ENCODE results near the gene ZNF283.

The ZNF283 gene

GRCh38 chr19:43839139-43839538 lies 12.0 kb downstream of the ZNF283 start:
- H3K36me3 ChIP-seq (ENCODE audit: control insufficient read depth in 1 of 2, insufficient read depth in 2 of 2, low read depth in 1 of 2, low read length in 2 of 2), result peaks cover 40 to 97% of the 10 kb centered on the region in 2 experiments
- H2BK120ac ChIP-seq (ENCODE audit: low read depth, low read length), result no peak overlapping the region
- H3K4me3 ChIP-seq (ENCODE audit: insufficient read depth in 1 of 2, low read depth in 1 of 2, low read length in 2 of 2), result peak overlapping the region in 1 of 2 experiments; percentile 57
- no peak overlapping the region for H3K18ac ChIP-seq (ENCODE audit: low read depth in 1 of 2, low read length in 2 of 2)
- no peak overlapping the region for H2BK15ac ChIP-seq (ENCODE audit: low read depth, poor library complexity, severe bottlenecking)
- H2BK12ac ChIP-seq (ENCODE audit: low read length in 2 of 2), result no peak overlapping the region
- H2BK5ac ChIP-seq (ENCODE audit: low read depth, low read length, poor library complexity, severe bottlenecking), result peak overlapping the region; percentile 57
- no peak overlapping the region for H3K4me2 ChIP-seq (ENCODE audit: low read length, poor library complexity, severe bottlenecking)
- no peak overlapping the region for H3K27ac ChIP-seq (ENCODE audit: low read length, poor library complexity, severe bottlenecking)
- no peak overlapping the region for H3K23ac ChIP-seq (ENCODE audit: low read length in 2 of 2)
- no peak for DNase-seq
- no peak overlapping the region for H4K8ac ChIP-seq (ENCODE audit: low read length)
- H3K9ac ChIP-seq (ENCODE audit: low read length), result no peak overlapping the region
- H3K4me1 ChIP-seq (ENCODE audit: control insufficient read depth, insufficient read depth, low read depth, low read length), result no peaks in the 10 kb centered on the region
- H3K9me3 ChIP-seq (ENCODE audit: control insufficient read depth, low read length), result peaks cover 96% of the 10 kb centered on the region
- H2AFZ ChIP-seq (ENCODE audit: low read depth, low read length), result no peak overlapping the region
- H3K79me1 ChIP-seq (replicated peaks; ENCODE audit: low read length, poor library complexity, severe bottlenecking), result peaks cover 11% of the 10 kb centered on the region
- no peak overlapping the region for H2AK5ac ChIP-seq (ENCODE audit: low read length, severe bottlenecking)
- no peak overlapping the region for H4K91ac ChIP-seq (ENCODE audit: low read length)
- H3K27me3 ChIP-seq (ENCODE audit: control insufficient read depth in 1 of 2, insufficient read depth in 1 of 2, low read length in 2 of 2), result no peaks in the 10 kb centered on the region
- H3K14ac ChIP-seq (ENCODE audit: low read length in 2 of 2), result no peak overlapping the region
- no peak overlapping the region for H3K4ac ChIP-seq (ENCODE audit: low read depth in 1 of 2, low read length in 2 of 2)

- 80% methylated on average over 1 of the region's 2 CpGs for WGBS
Measured at GRCh38 chr19:43842007-43842406, 14.9 kb downstream of the ZNF283 start.

GRCh38 chr19:43847246-43847645 lies 20.1 kb downstream of the ZNF283 start:
- Histone ChIP-seq H3K9me3 (ENCODE audit: control insufficient read depth, low read length) (peaks cover 98% of the 10 kb centered on the region), H3K4me1 (ENCODE audit: control insufficient read depth, insufficient read depth, low read depth, low read length) (no peaks in the 10 kb centered on the region), H2AFZ (ENCODE audit: low read depth, low read length) (no peak overlapping the region), H3K18ac (ENCODE audit: low read depth in 1 of 2, low read length in 2 of 2) (no peak overlapping the region), H3K27ac (ENCODE audit: low read length, poor library complexity, severe bottlenecking) (no peak overlapping the region), H2BK120ac (ENCODE audit: low read depth, low read length) (no peak overlapping the region), H3K23ac (ENCODE audit: low read length in 2 of 2) (no peak overlapping the region), H2BK5ac (ENCODE audit: low read depth, low read length, poor library complexity, severe bottlenecking) (no peak overlapping the region), H2BK12ac (ENCODE audit: low read length in 2 of 2) (no peak overlapping the region), H2BK15ac (ENCODE audit: low read depth, poor library complexity, severe bottlenecking) (no peak overlapping the region), H3K36me3 (ENCODE audit: control insufficient read depth in 1 of 2, insufficient read depth in 2 of 2, low read depth in 1 of 2, low read length in 2 of 2) (peaks cover 12 to 88% of the 10 kb centered on the region in 2 experiments), H3K79me1 (replicated peaks; ENCODE audit: low read length, poor library complexity, severe bottlenecking) (no peaks in the 10 kb centered on the region), H3K27me3 (ENCODE audit: control insufficient read depth in 1 of 2, insufficient read depth in 1 of 2, low read length in 2 of 2) (no peaks in the 10 kb centered on the region), H4K8ac (ENCODE audit: low read length) (no peak overlapping the region), H4K91ac (ENCODE audit: low read length) (no peak overlapping the region), H2AK5ac (ENCODE audit: low read length, severe bottlenecking) (no peak overlapping the region), H3K4me2 (ENCODE audit: low read length, poor library complexity, severe bottlenecking) (no peak overlapping the region), H3K4me3 (ENCODE audit: insufficient read depth in 1 of 2, low read depth in 1 of 2, low read length in 2 of 2) (peak overlapping the region in 1 of 2 experiments; percentile 49), H3K14ac (ENCODE audit: low read length in 2 of 2) (no peak overlapping the region), H3K9ac (ENCODE audit: low read length) (no peak overlapping the region), H3K4ac (ENCODE audit: low read depth in 1 of 2, low read length in 2 of 2) (no peak overlapping the region)
- DNase-seq, result no peak
- no CpG with 5 or more reads among the region's 1 CpG for WGBS

More at GRCh38 chr19:43842007-43842406, 14.9 kb downstream of the ZNF283 start:
- H2BK12ac ChIP-seq (ENCODE audit: low read length in 2 of 2), result no peak overlapping the region
- H2BK15ac ChIP-seq (ENCODE audit: low read depth, poor library complexity, severe bottlenecking), result no peak overlapping the region
- H3K4me3 ChIP-seq (ENCODE audit: insufficient read depth in 1 of 2, low read depth in 1 of 2, low read length in 2 of 2), result peak overlapping the region in 1 of 2 experiments; percentile 61
- H3K23ac ChIP-seq (ENCODE audit: low read length in 2 of 2), result no peak overlapping the region
- H3K27me3 ChIP-seq (ENCODE audit: control insufficient read depth in 1 of 2, insufficient read depth in 1 of 2, low read length in 2 of 2), result no peaks in the 10 kb centered on the region
- H3K4me1 ChIP-seq (ENCODE audit: control insufficient read depth, insufficient read depth, low read depth, low read length), result no peaks in the 10 kb centered on the region
- H3K4me2 ChIP-seq (ENCODE audit: low read length, poor library complexity, severe bottlenecking), result no peak overlapping the region
- DNase-seq, result no peak
- no peak overlapping the region for H4K91ac ChIP-seq (ENCODE audit: low read length)
- H2BK5ac ChIP-seq (ENCODE audit: low read depth, low read length, poor library complexity, severe bottlenecking), result no peak overlapping the region
- H3K4ac ChIP-seq (ENCODE audit: low read depth in 1 of 2, low read length in 2 of 2), result no peak overlapping the region
- peaks cover 99% of the 10 kb centered on the region for H3K9me3 ChIP-seq (ENCODE audit: control insufficient read depth, low read length)
- no peak overlapping the region for H2AFZ ChIP-seq (ENCODE audit: low read depth, low read length)
- H3K36me3 ChIP-seq (ENCODE audit: control insufficient read depth in 1 of 2, insufficient read depth in 2 of 2, low read depth in 1 of 2, low read length in 2 of 2), result peaks cover 26 to 95% of the 10 kb centered on the region in 2 experiments
- H3K9ac ChIP-seq (ENCODE audit: low read length), result no peak overlapping the region
- H3K79me1 ChIP-seq (replicated peaks; ENCODE audit: low read length, poor library complexity, severe bottlenecking), result peaks cover 10% of the 10 kb centered on the region
- no peak overlapping the region for H4K8ac ChIP-seq (ENCODE audit: low read length)
- no peak overlapping the region for H3K14ac ChIP-seq (ENCODE audit: low read length in 2 of 2)
- no peak overlapping the region for H2AK5ac ChIP-seq (ENCODE audit: low read length, severe bottlenecking)
- no peak overlapping the region for H3K27ac ChIP-seq (ENCODE audit: low read length, poor library complexity, severe bottlenecking)
- no peak overlapping the region for H2BK120ac ChIP-seq (ENCODE audit: low read depth, low read length)
- H3K18ac ChIP-seq (ENCODE audit: low read depth in 1 of 2, low read length in 2 of 2), result no peak overlapping the region

DNA sequence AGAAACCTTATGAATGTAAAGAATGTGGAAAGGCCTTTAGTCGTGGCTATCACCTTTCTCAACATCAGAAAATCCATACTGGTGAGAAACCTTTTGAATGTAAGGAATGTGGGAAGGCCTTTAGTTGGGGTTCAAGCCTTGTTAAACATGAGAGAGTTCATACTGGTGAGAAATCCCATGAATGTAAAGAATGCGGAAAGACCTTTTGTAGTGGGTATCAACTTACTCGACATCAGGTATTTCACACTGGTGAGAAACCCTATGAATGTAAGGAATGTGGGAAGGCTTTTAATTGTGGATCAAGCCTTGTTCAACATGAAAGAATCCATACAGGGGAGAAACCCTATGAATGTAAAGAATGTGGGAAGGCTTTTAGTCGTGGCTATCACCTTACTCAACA lies 20.8 kb downstream of the ZNF283 start:
- no peaks in the 10 kb centered on the region for H3K79me1 ChIP-seq (replicated peaks; ENCODE audit: low read length, poor library complexity, severe bottlenecking)
- no peak overlapping the region for H3K4ac ChIP-seq (ENCODE audit: low read depth in 1 of 2, low read length in 2 of 2)
- H3K18ac ChIP-seq (ENCODE audit: low read depth in 1 of 2, low read length in 2 of 2), result no peak overlapping the region
- H4K91ac ChIP-seq (ENCODE audit: low read length), result no peak overlapping the region
- peaks cover 10 to 88% of the 10 kb centered on the region in 2 experiments for H3K36me3 ChIP-seq (ENCODE audit: control insufficient read depth in 1 of 2, insufficient read depth in 2 of 2, low read depth in 1 of 2, low read length in 2 of 2)
- H2BK120ac ChIP-seq (ENCODE audit: low read depth, low read length), result no peak overlapping the region
- no peak overlapping the region for H3K4me2 ChIP-seq (ENCODE audit: low read length, poor library complexity, severe bottlenecking)
- H3K4me1 ChIP-seq (ENCODE audit: control insufficient read depth, insufficient read depth, low read depth, low read length), result no peaks in the 10 kb centered on the region
- no peak overlapping the region for H2AK5ac ChIP-seq (ENCODE audit: low read length, severe bottlenecking)
- H3K14ac ChIP-seq (ENCODE audit: low read length in 2 of 2), result no peak overlapping the region
- no peak overlapping the region for H3K23ac ChIP-seq (ENCODE audit: low read length in 2 of 2)
- no peak overlapping the region for H2BK5ac ChIP-seq (ENCODE audit: low read depth, low read length, poor library complexity, severe bottlenecking)
- no peak overlapping the region for H4K8ac ChIP-seq (ENCODE audit: low read length)
- H3K9me3 ChIP-seq (ENCODE audit: control insufficient read depth, low read length), result peaks cover 98% of the 10 kb centered on the region
- DNase-seq, result no peak
- H2BK12ac ChIP-seq (ENCODE audit: low read length in 2 of 2), result no peak overlapping the region
- H3K27me3 ChIP-seq (ENCODE audit: control insufficient read depth in 1 of 2, insufficient read depth in 1 of 2, low read length in 2 of 2), result no peaks in the 10 kb centered on the region
- WGBS, result 97% methylated on average over 3 of the region's 4 CpGs
- no peak overlapping the region for H2AFZ ChIP-seq (ENCODE audit: low read depth, low read length)
- no peak overlapping the region for H3K27ac ChIP-seq (ENCODE audit: low read length, poor library complexity, severe bottlenecking)
- peak overlapping the region in 1 of 2 experiments; percentile 49 for H3K4me3 ChIP-seq (ENCODE audit: insufficient read depth in 1 of 2, low read depth in 1 of 2, low read length in 2 of 2)
- H2BK15ac ChIP-seq (ENCODE audit: low read depth, poor library complexity, severe bottlenecking), result no peak overlapping the region
- no peak overlapping the region for H3K9ac ChIP-seq (ENCODE audit: low read length)
